HG03280 (cell line): ENCODE results near the gene CEP41.
"Not testable (repeated sequence)": the region's sequence is repeated elsewhere in the genome, so short reads cannot be mapped to it uniquely, and the experiment has no call there.

Experiments used
- ATAC-seq: cut with Tn5 transposase; IDR thresholded peaks from one replicate; pipeline ENCODE4 v1.9.1; 2021; ENCODE audit warnings: mild to moderate bottlenecking, moderate library complexity; ENCODE audit not compliant: unreplicated experiment

CEP41 gene

DNA sequence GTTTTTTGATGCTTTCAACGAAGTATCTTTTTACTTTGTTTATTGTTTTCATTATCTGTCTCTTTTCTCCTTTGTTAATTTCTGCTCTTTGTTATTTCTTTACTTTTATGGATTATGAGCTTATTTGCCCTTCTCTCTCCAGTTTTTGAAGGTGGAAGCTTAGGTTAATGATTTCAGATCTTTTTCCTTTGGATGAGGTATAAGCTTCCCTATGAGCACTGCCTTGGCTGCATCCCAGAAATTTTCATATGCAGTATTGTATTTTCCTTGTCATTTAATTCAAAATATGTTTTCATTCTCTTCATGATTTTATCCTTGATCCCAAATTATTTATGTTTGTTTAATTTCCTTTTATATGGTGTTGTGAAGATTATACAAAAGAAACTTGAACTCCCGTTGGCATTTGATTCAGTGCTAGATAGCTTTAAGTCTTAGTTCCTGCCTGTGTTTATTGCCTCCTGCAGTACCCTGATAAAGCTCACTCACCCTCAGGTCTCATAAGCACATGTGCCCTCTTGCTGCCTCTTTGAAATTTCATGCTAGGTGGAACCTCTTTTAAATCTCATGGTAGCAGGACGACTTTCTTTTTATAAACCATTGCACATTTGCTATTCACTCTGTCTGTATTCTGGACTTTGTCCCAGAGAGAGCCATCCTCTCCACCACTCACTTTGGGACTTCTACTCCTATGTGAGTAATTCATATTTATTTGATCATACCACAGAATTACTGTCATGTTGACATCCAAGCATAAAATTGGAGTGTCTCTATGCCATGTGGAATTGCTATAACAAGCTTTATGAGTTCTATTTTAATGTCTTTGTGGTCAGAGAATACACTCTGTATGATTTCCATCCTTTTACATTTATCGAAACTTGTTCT, 23.0 kb upstream of the CEP41 start:
- ATAC-seq: no peak

DNA sequence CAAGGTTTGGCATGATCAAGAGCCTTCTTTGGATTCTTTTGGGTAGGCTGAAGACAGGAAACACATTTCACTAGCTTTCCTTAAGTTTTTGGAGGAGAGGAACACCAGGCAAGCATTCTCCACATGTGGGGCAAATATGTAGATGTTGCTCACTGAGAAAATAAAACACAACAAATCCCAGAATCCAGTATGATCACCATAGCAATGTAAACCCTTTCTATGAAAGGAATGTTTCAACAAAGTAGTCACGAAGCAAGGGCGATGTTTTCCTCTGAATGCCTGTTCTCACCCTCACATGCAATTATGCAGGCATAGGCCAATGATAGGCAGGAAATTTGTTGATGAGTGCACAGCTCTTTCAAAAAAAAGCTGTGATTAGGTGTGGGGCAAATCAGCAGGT, 20.5 kb upstream of the CEP41 start:
- ATAC-seq: no peak

DNA sequence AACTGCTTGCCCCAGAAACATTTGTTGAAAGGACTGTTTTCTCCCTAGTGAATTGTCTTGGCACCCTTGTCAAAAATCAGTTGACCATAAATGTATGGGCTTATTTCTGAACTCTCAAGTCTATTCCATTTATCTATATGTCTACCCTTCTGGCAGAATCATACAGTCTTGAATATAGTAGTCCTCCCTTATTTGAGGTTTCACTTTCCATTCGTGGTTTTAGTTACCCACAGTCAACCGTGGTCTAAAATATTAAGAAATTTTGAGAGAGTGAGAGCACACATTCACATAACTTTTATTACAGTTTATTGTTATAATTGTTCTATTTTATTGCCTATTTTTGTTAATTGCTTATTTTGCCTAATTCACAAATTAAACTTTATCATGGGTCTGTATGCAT, 17.4 kb upstream of the CEP41 start:
- no peak for ATAC-seq

DNA sequence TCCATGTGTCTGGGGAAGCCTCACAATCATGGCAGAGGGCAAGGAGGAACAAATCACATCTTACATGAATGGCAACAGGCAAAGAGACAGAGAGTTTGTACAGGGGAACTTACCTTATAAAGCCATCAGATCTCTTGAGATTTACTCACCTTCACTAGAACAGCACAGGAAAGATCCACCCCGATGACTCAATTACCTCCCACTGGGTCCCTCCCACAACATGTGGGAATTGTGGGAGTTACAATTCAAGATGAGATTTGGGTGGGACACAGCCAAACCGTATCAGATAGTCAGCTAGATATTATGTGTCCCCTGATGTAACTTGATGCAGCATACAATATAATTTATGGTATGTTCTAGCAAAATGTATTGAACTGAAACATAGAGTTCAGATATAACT, 14.1 kb upstream of the CEP41 start:
- ATAC-seq: no peak

DNA sequence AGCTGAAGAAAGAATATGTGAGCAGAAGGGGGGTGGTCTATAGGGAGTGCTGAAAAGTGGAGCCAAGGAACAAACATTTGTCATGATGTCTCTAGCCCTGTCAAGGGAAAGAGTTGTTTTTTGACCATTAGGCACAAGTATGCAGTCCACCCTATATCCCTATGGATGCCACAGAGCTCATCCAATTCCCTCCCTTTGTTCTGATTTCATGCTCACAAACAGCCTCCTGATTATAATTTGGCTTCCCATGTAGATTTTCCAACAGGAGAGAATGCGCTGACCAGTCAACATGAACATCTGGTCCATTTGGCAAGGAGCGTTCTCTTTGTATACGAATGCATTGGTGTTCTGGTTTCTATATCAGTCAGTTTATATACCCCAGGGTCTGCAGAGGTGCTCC, 12.1 kb upstream of the CEP41 start:
- ATAC-seq: no peak

DNA sequence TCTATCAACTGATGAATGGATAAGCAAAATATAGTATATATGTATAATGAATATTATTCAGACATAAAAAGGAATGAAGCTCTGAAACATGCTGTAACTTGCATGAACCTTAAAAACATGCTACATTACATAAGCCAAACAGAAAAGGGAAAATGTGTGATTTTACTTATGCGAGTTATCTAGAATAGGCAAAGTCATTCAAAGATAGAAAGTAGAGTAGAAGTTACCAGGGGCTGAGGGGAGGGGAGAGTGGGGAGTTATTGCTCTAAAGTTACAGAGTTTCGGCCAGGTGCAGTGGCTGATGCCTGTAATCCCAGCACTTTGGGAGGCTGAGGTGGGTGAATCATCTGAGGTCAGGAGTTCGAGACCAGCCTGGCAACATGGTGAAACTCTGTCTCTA, 10.5 kb upstream of the CEP41 start:
- ATAC-seq: not testable (repeated sequence)

DNA sequence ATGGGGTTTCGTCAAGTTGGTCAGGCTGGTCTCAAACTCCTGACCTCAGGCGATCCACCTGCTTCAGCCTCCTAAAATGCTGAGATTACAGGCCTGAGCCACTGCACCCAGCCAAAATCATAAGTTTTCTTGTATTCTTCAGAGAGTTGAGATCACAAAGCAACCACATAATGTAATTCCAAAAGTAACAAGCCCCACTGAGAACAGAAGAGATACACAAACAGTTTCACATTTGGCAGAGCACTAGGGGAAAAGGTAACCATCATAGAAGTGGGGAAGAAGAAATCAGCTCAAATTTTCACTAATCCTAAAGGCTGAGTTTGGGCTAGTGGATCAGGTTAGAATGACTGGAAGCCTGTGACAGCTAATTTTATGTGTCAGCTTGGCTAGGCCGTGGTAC, 5.4 kb upstream of the CEP41 start:
- ATAC-seq: no peak

DNA sequence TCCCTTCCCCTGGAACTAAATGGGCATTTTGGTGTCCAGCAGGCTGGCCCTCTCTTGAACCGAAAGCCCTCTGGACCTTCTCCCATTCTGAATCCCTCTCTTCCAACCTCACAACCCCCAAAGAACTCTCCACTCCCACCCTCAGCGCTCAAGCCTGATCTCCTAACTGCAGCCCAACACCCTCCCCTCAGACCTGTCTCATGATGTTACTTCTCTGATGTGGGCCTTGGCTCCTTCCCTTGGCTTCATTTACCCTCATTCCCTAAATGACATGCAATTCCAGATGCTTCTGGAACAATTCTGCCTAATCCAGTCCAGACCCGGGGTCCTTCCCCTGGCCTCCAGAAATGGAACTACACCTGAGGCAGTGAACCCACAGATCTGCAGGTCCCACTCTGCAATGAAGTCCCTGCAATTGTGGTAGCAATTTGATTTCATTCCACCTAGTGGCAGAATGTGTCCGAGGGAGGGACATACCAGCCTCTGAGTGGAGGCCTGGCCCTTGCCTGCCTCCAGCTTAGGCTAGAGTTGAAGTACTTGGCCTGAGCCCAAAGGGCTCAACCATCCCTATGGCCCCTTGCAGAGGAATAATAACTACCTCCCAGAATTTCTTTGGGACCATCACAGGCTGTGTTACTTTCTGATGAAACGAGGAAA, 4.1 kb upstream of the CEP41 start:
- ATAC-seq: no peak

DNA sequence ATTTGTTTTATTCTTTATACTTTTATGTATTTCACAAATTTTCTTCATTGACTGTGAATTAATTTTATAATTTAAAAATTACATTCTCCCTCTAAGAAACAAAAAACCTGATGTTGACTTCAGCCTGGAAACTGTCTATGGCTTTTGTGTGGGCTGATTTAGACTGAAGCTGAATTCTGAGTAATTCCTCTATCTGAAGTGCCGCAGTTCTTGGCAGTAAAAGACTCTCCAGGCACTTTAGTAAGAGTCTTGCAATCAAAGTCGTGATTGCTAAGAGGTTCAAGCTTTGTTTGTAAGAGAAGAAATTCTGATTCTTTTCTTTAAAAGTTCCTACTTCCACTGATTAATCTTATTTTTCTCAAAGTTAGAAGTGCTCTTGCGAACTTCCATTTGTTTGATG, 3.4 kb upstream of the CEP41 start:
- ATAC-seq: no peak

DNA sequence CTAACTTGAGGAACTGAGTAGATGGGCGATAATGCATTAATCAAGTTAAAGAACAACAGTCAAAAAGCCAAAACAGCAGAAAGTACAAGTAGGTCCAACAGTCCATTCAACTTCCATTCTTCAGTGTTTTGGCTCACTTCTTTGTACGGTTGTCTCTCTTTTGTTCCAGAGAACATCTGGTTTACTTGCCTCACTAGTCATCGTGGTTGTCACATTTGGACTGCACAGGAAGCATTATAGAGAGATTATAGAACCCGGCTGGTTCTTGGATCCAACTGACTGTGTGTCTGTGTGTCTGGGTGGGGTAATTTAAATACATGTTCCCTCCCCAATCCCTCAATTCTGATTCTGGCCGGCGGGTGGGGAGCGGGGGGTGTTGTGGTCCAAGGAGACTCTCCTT, 1.8 kb upstream of the CEP41 start:
- ATAC-seq: no peak

DNA sequence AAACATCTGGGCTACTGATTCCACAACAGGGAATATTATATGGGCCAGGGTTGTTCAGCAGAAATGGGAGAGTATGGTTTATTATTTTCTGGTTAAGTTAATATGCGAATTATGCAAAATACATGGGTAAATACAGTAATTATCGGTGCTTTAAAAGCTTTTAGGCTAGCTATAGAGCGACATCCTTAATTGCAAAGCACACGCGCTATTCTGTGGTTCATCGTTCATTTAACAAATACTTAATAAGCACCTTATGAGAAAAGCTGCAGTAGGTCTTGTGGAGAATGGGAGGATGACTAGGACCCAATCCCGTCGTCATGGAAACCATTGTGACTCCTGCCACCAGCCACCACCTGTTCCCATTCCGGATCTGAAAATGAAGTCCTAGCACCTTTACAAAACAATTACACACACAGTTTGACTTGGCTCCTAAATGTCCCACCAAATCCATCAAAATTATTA, 623 bp upstream of the CEP41 start:
- ATAC-seq: no peak

DNA sequence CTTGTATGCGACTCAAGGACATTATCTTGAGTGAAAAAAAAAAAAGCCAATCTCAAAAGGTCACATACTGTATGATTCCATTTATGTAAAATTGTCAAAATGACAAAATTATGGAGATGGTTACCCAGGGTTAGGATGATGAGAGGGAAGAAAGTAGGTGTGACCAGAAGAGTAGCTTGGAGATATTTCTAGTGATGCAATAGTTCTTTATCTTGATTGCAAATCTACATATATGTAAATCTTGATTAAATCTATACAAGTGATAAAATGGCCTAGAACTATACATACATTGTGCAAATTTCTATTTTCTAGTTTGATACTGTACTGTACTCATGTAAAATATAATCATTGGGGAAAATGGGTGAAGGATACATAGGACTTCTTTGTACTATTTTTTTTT, 4.6 kb downstream of the CEP41 start:
- no peak for ATAC-seq

DNA sequence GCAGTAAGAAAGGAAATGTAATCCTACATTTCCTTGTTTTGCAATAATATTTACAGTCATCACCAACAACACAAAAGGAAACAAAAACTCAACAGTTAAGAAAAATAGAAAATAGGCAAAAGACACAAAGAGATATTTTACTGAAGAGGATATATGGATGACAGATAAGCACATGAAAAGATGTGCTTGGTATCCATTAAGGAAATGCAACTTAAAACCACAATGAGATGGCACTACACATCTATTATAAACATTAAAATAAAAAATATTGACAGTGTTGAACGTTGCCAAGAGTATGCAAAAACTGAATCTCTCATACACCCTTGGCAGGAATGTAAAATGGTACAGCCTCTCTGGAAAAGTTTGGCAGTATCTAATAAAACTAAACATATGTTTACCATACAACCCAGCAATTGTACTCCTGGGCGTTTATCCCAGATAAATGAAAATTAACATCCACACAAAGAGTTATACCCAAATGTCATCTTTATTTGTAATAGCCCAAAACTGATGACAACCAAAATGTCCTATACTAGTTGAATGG, 5.4 kb downstream of the CEP41 start:
- ATAC-seq: no peak

DNA sequence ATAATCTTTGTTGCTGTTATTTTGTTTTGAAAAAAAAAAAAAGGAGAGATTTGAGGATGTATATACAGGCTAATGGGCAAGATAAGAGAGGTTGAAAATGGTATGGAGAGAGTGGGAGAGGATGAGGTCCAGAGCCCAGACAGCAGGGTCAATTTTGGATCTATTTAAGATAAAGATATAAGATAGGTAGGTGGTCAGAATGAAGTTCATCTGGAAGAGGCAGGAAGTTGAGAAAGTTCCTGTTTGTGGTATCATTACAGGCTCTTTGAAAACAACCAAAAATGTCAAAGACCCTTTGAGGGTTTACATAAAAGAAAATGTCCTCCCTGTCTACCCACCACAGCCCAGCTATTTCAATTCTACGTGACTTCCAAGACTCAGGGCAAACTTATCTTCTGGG, 7.5 kb downstream of the CEP41 start:
- ATAC-seq: no peak

DNA sequence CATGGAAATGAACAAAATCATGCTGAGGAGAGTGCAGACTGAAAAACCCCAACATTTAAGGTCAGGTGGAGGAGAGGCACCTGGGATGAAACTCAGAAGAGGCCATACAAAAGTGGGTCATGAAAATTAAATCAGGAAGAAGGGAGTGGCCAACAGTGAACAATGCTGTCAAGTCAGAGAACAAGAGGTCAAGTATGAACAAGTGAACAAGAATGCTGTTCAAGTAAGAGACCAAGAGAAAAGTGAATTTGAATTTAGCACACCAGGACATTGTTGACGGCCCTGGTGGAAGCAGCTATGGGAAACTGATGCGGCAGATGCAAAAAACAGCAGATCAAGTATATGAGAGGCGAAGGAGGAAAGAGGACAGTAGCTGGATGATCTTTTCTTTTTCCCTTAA, 7.9 kb downstream of the CEP41 start:
- no peak for ATAC-seq

DNA sequence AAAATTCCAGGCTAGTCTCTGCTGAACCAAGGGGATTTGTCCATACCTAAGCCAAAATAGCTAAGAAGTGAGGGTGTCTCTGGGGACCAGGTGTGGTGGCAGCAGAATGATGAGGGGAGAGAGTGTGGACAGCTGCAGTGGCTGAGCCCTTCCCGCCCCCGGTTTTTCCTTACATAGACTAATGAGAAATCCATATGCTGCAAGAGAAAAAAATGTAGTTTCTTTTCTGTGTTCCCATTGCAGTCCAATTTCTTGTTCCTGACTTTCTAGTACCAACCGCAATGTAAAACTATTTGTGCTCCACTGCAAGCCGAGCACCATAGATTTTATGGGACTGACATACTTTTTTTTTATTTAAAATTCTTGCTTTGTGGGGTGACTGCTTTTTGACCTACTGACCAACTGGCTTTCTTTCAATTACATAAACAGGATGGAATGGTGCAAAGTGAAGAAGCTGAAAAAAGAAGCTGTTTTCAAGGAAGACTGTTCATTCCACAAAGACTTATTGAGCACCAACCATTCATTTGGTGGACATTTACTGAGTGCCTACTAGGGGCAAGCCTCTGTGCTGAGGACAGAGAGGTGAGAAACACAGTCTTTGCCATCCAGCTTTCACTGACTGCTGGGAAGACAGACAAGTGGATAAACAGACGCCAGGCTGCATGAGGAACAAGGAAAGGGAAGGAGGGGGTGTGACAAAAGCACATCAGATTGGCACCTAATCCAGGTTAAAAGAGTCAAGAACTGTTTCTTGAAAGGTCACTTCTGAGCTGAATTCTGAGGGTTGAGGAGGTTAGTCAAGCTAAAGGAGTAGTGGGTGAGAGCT, 9.8 kb downstream of the CEP41 start:
- ATAC-seq: no peak

DNA sequence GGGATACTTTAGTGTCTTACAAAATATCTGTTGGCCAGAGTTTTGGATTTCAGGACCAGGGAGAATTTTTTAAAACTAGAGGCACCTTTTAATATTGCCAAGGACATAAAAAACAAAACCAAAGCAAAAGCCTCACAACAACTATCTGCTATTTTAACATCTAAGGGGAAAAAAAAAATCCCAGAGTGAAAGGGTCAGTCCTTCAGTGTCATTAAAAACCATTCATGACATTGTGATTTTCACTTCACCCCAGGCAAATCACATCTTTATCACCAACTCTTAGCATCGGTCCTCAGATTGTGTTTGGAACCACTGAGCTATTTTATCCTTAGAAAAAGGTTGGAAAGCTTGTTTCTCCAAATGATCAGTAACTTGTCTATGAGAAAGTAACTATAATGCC, 10.7 kb downstream of the CEP41 start:
- no peak for ATAC-seq

DNA sequence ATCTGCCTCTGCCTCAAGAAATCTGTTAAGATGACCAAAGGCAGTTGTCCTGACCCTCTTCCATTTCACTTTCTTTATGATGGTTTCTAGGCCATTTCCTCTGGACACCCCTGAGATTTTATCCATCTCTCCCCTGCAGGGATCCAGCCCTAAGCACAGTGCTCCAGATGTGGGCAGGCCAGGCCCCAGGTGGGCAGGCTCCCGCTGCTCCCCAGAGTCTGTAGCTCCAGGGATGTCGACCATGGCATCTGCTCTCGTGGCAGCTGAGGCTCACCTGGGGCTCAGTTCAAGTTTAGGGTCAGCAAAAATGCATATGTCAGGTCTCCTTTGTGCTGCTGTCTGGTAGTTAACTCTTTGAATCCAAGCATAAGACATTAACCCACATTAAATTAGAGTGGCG, 11.8 kb downstream of the CEP41 start:
- ATAC-seq: no peak

DNA sequence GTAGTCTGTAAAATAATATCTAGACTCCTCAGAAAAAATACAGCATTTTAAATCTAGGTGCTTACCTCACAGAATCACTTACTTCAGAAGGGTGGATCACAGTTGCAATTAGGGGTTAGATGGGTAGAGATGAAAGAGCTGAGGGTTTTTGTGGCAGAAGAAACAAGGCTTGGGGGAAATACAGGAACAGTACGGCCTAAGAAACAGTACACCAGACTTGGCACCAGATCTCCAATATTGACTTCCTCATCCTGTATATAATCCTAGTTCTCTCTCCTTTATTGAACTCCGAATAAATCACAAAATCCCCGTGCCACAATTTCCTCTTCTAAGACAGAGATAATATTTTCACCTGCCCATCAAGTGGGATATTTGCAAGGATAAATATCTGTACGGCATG, 14.3 kb downstream of the CEP41 start:
- ATAC-seq: no peak

DNA sequence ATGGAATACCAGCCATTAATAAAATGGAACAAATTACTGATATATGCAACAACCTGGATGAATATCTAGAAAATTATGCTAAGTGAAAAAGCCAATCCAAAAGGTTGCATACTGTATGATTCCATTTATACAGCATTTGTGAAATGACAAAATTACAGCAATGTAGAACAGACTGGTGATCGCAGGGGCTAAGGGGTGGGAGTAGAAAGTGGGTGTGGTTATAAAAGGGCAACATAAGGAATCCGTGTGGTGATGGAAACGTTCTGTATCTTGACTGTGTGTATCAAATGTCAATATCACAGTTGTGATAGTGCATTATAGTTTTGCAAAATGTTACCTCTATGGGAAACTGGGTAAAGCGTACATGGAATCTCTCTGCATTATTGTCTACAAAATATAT, 15.0 kb downstream of the CEP41 start:
- ATAC-seq: no peak

DNA sequence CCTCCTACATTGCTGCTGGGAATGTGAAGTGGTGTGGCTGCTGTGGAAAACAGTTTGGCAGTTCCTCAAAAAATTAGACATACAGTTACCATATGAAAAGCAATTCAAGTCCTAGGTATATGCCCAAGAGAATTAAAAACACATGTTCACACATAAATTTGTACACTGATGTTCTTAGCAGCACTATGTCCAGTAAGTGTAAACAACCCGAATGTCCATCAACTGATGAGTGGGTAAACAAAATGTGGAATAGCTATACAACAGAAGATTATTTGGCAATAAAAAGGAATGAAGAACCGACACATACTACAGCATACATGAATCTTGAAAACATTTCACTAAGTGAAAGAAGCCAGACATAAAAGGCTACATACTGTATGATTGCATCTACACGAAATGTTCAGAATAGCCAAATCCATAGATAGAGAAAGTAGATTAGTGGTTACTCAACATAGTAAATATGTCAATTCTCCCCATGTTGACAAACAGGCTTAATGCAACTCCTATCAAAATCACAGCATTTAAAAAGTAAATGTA, 17.2 kb downstream of the CEP41 start:
- ATAC-seq: no peak
